ENCODE data around the gene RPUSD1. TPM values are rescaled to one million over a fixed set of nuclear protein-coding genes. Genes with fewer than 3 reads are reported as not detected.

The RPUSD1 gene
- polyA plus RNA-seq, 1 of the 3 experiments (the other 2 are of a cell fraction): 27.7 TPM

- Histone ChIP-seq H4K20me1 (ENCODE audit: insufficient read depth) (no peaks in the 10 kb centered on the region), H3K36me3 (replicated peaks in 1 of 2; ENCODE audit: control insufficient read depth in 1 of 2, insufficient read depth in 2 of 2, low read length in 1 of 2) (no peaks in the 10 kb centered on the region), H3K4me2 (no peak overlapping the region), H2AFZ (ENCODE audit: low read depth) (no peak overlapping the region), H3K27ac (ENCODE audit: low read depth in 2 of 2, low read length in 1 of 2) (no peak overlapping the region), H3K9me3 (peaks cover 3% of the 10 kb centered on the region; the same call in 1 of the 2 replicates), H3K9ac (no peak overlapping the region), H3K79me2 (ENCODE audit: insufficient read depth) (no peaks in the 10 kb centered on the region), H3K9me2 (no peaks in the 10 kb centered on the region), H3F3A (replicated peaks; ENCODE audit: insufficient read depth) (no peaks in the 10 kb centered on the region), H3K27me3 (ENCODE audit: insufficient read depth) (no peaks in the 10 kb centered on the region), H3K4me3 (ENCODE audit: low read depth in 2 of 2, low read length in 1 of 2) (no peak overlapping the region), H3K4me1 (ENCODE audit: control insufficient read depth in 1 of 2, insufficient read depth in 2 of 2, low read depth in 1 of 2, low read length in 1 of 2) (no peaks in the 10 kb centered on the region)
- ChIA-PET CTCF (interaction anchor here (2.3 kb wide), 1 partner anchor 15 kb away, joined by 9 read pairs; the partner anchor contains the start of gene CIAO3), POLR2A (no interaction called here)
- DNase-seq: no peak
- 72% methylated on average over 5 of the region's 5 CpGs for WGBS (ENCODE audit: low lambda C conversion rate)
- TF ChIP-seq RCOR1 (IDR thresholded peaks at IDR 0.05; ENCODE audit: low read length) (no peak), REST (IDR thresholded peaks at IDR 0.05; ENCODE audit: low read depth, low read length) (no peak), EP300 (IDR thresholded peaks at IDR 0.05; ENCODE audit: borderline replicate concordance in 1 of 2, low read depth in 1 of 2, low read length in 1 of 2) (no peak), MEF2A (IDR thresholded peaks at IDR 0.05; ENCODE audit: borderline replicate concordance, low read depth) (no peak), FOSL2 (IDR thresholded peaks at IDR 0.05; ENCODE audit: borderline replicate concordance, low read depth) (no peak), TAF1 (IDR thresholded peaks at IDR 0.05; ENCODE audit: borderline replicate concordance, low read depth, low read length) (no peak), ELF1 (IDR thresholded peaks at IDR 0.05) (no peak), RAD21 (IDR thresholded peaks at IDR 0.05; ENCODE audit: low read length) (no peak), USF1 (IDR thresholded peaks at IDR 0.05; ENCODE audit: borderline replicate concordance, low read depth) (no peak), EZH2phosphoT487 (IDR thresholded peaks at IDR 0.05; ENCODE audit: borderline replicate concordance, low read depth) (no peak), SIN3A (IDR thresholded peaks at IDR 0.05; ENCODE audit: borderline replicate concordance, low read depth, low read length) (no peak)
Measured at GRCh38 chr16:756428-756827, 31.8 kb downstream of the RPUSD1 start.

- Histone ChIP-seq H3F3A (replicated peaks; ENCODE audit: insufficient read depth) (no peaks in the 10 kb centered on the region), H3K27ac (ENCODE audit: low read depth in 2 of 2, low read length in 1 of 2) (no peak overlapping the region), H3K9me3 (peaks cover 3% of the 10 kb centered on the region; the same call in 1 of the 2 replicates), H3K36me3 (replicated peaks in 1 of 2; ENCODE audit: control insufficient read depth in 1 of 2, insufficient read depth in 2 of 2, low read length in 1 of 2) (no peaks in the 10 kb centered on the region), H3K4me2 (no peak overlapping the region), H3K4me1 (ENCODE audit: control insufficient read depth in 1 of 2, insufficient read depth in 2 of 2, low read depth in 1 of 2, low read length in 1 of 2) (no peaks in the 10 kb centered on the region), H3K4me3 (ENCODE audit: low read depth in 2 of 2, low read length in 1 of 2) (no peak overlapping the region), H3K27me3 (ENCODE audit: insufficient read depth) (no peaks in the 10 kb centered on the region), H4K20me1 (ENCODE audit: insufficient read depth) (no peaks in the 10 kb centered on the region), H3K9me2 (no peaks in the 10 kb centered on the region), H3K9ac (no peak overlapping the region), H2AFZ (ENCODE audit: low read depth) (no peak overlapping the region), H3K79me2 (ENCODE audit: insufficient read depth) (no peaks in the 10 kb centered on the region)
- 37% methylated on average over 11 of the region's 11 CpGs for WGBS (ENCODE audit: low lambda C conversion rate)
- ChIA-PET POLR2A (no interaction called here), CTCF (interaction anchor here (2.3 kb wide), 1 partner anchor 14 kb away, joined by 9 read pairs; the partner anchor contains the start of gene CIAO3)
- no peak for DNase-seq
- TF ChIP-seq USF1 (IDR thresholded peaks at IDR 0.05; ENCODE audit: borderline replicate concordance, low read depth) (no peak), FOXM1 (IDR thresholded peaks at IDR 0.05; ENCODE audit: low read depth) (no peak), GABPA (IDR thresholded peaks at IDR 0.05; ENCODE audit: low read depth) (no peak), EZH2phosphoT487 (IDR thresholded peaks at IDR 0.05; ENCODE audit: borderline replicate concordance, low read depth) (no peak), EP300 (IDR thresholded peaks at IDR 0.05; ENCODE audit: borderline replicate concordance in 1 of 2, low read depth in 1 of 2, low read length in 1 of 2) (no peak), POLR2AphosphoS5 (IDR thresholded peaks at IDR 0.05; ENCODE audit: low read depth, low read length) (no peak), NFIC (IDR thresholded peaks at IDR 0.05; ENCODE audit: borderline replicate concordance) (no peak), RXRA (IDR thresholded peaks at IDR 0.05; ENCODE audit: borderline replicate concordance, low read depth) (no peak), GATA2 (CRISPR knock-in tag; IDR thresholded peaks at IDR 0.05) (no peak), TEAD4 (IDR thresholded peaks at IDR 0.05; ENCODE audit: borderline replicate concordance, insufficient read depth) (no peak), MEF2A (IDR thresholded peaks at IDR 0.05; ENCODE audit: borderline replicate concordance, low read depth) (no peak), SIN3A (IDR thresholded peaks at IDR 0.05; ENCODE audit: borderline replicate concordance, low read depth, low read length) (no peak), RAD21 (IDR thresholded peaks at IDR 0.05; ENCODE audit: low read length) (no peak), MAX (IDR thresholded peaks at IDR 0.05; ENCODE audit: low read depth) (no peak), RCOR1 (IDR thresholded peaks at IDR 0.05; ENCODE audit: low read length) (no peak), YY1 (IDR thresholded peaks at IDR 0.05; ENCODE audit: low read depth) (no peak)
Measured at GRCh38 chr16:754656-755055, 33.5 kb downstream of the RPUSD1 start.
